GM23338 (cell line): ENCODE data around the gene CHCT1. TPM values are rescaled to one million over a fixed set of nuclear protein-coding genes. Genes with fewer than 3 reads are reported as not detected.

Experiments used
- ATAC-seq: fragments of 200-7000 bp; cut with Tn5 transposase; 3 replicates; pipeline ENCODE4 v1.9.1; 2020
- DNase-seq: peaks from one replicate; pipeline ENCODE4 v3.0.0-alpha.2; 2015; ENCODE audit warnings: low spot score
- H2AFZ ChIP-seq: fragments of 200-600 bp; sonication (generic); 2 replicates; pipeline ENCODE4 v1.8.0; 2016; ENCODE audit warnings: antibody characterized with exemption, mild to moderate bottlenecking, moderate library complexity
- H3F3A ChIP-seq: fragments of 200-600 bp; sonication (generic); replicated peaks from 2 replicates; pipeline ENCODE4 v1.8.0; 2017; ENCODE audit warnings: antibody characterized with exemption, mixed run types, low read depth
- H3K27ac ChIP-seq: fragments of 200-600 bp; sonication (generic); 2 replicates; pipeline ENCODE4 v1.6.1; 2016; ENCODE audit warnings: low read depth
- H3K27me3 ChIP-seq: fragments of 200-600 bp; sonication (generic); 2 replicates; pipeline ENCODE4 v1.8.0; 2016; ENCODE audit warnings: mild to moderate bottlenecking, mixed run types, moderate library complexity; ENCODE audit not compliant: insufficient read depth
- H3K36me3 ChIP-seq: fragments of 200-600 bp; sonication (generic); 2 replicates; pipeline ENCODE4 v1.8.0; 2016; ENCODE audit warnings: mild to moderate bottlenecking; ENCODE audit not compliant: insufficient read depth
- H3K4me1 ChIP-seq: fragments of 200-600 bp; sonication (generic); 2 replicates; pipeline ENCODE4 v1.8.0; 2016; ENCODE audit warnings: mild to moderate bottlenecking, moderate library complexity; ENCODE audit not compliant: insufficient read depth
- H3K4me2 ChIP-seq: fragments of 200-600 bp; sonication (generic); 2 replicates; pipeline ENCODE4 v1.7.1; 2017; ENCODE audit warnings: mixed run types
- H3K4me3 ChIP-seq: fragments of 200-600 bp; sonication (generic); 2 replicates; pipeline ENCODE4 v1.6.1; 2016; ENCODE audit warnings: mixed run types
- H3K79me2 ChIP-seq: fragments of 200-600 bp; sonication (generic); replicated peaks from 2 replicates; pipeline ENCODE4 v1.8.0; 2017; ENCODE audit warnings: mild to moderate bottlenecking; ENCODE audit not compliant: insufficient read depth
- H3K9me2 ChIP-seq: fragments of 200-600 bp; sonication (generic); 2 replicates; pipeline ENCODE4 v1.8.0; 2017; ENCODE audit not compliant: insufficient read depth
- H4K20me1 ChIP-seq: fragments of 200-600 bp; sonication (generic); replicated peaks from 2 replicates; pipeline ENCODE4 v1.8.0; 2017; ENCODE audit warnings: mild to moderate bottlenecking; ENCODE audit not compliant: insufficient read depth
- H3K27ac Mint-ChIP-seq: 2 replicates; pipeline ENCODE4 v1.8.0; 2020; ENCODE audit warnings: inconsistent platforms, mild to moderate bottlenecking, moderate library complexity, mixed read lengths
- H3K27me3 Mint-ChIP-seq: 3 replicates; pipeline ENCODE4 v1.8.0; 2022; ENCODE audit warnings: low read depth, mild to moderate bottlenecking, moderate library complexity, mixed read lengths, inconsistent platforms; ENCODE audit not compliant: insufficient read depth, poor library complexity
- H3K36me3 Mint-ChIP-seq: 3 replicates; pipeline ENCODE4 v1.8.0; 2021; ENCODE audit warnings: low read depth, mild to moderate bottlenecking, inconsistent platforms, moderate library complexity, mixed read lengths
- H3K4me1 Mint-ChIP-seq: 3 replicates; pipeline ENCODE4 v1.8.0; 2020; ENCODE audit warnings: mild to moderate bottlenecking, inconsistent platforms, mixed read lengths
- H3K4me3 Mint-ChIP-seq: 3 replicates; pipeline ENCODE4 v1.8.0; 2021; ENCODE audit warnings: moderate library complexity, mild to moderate bottlenecking, inconsistent platforms, mixed read lengths
- H3K9me3 Mint-ChIP-seq: 3 replicates; pipeline ENCODE4 v1.8.0; 2020; ENCODE audit warnings: moderate library complexity, mild to moderate bottlenecking, inconsistent platforms, mixed read lengths
- CTCF ChIP-seq, 2 experiments: fragments of 200-600 bp in 1 of 2; sonication (generic) in 1 of 2; conservative IDR thresholded peaks; 2 replicates each; pipeline versions ENCODE4 v1.5.1 to v1.6.1; 2016 to 2017; ENCODE audit warnings: antibody characterized with exemption in 2 of 2, low read depth in 2 of 2, mild to moderate bottlenecking in 2 of 2, moderate library complexity in 1 of 2
- JUNB ChIP-seq: IDR thresholded peaks from one replicate; pipeline ENCODE4 v1.6.1; 2016; ENCODE audit warnings: antibody characterized with exemption; ENCODE audit not compliant: unreplicated experiment
- REST ChIP-seq: IDR thresholded peaks from one replicate; pipeline ENCODE4 v1.6.1; 2018; ENCODE audit warnings: antibody characterized with exemption; ENCODE audit not compliant: unreplicated experiment
- STAT1 ChIP-seq: IDR thresholded peaks from one replicate; pipeline ENCODE4 v1.6.1; 2016; ENCODE audit warnings: antibody characterized with exemption; ENCODE audit not compliant: unreplicated experiment
- ZNF331 ChIP-seq: fragments of 250-450 bp; sonication (Bioruptor Pico); IDR thresholded peaks from 2 replicates; pipeline ENCODE4 v1.5.0; 2020; ENCODE audit warnings: low read depth, mild to moderate bottlenecking, moderate library complexity
- polyA plus RNA-seq: library from polyadenylated mRNA; unstranded; fragments of >200 nt; fragmentation: Nextera tagmentation; extraction: Ambion mirVana; gene quantifications from 2 replicates; pipeline ENCODE4 v1.2.1, GENCODE V29; 2016
- total RNA-seq: library from RNA; depleted of rRNA; stranded (reverse); fragments of >200 nt; shearing (Covaris generic); gene quantifications from 2 replicates; pipeline ENCODE4 v1.2.3, GENCODE V29; 2014

Gene CHCT1
- total and polyA plus RNA-seq, 2 experiments from 2014 or later = 0.61 TPM; not detected in 1

- Histone ChIP-seq H3K4me2 (no peak overlapping the region), H3F3A (0 out of 2 replicates have a peak, but pooled peaks cover 3% of the 10 kb centered on the region), H3K27ac (no peak overlapping the region), H3K36me3 (no peaks in the 10 kb centered on the region), H3K79me2 (no peaks in the 10 kb centered on the region), H3K4me3 (no peak overlapping the region), H3K27me3 (no peaks in the 10 kb centered on the region), H4K20me1 (no peaks in the 10 kb centered on the region), H3K9me2 (no peaks in the 10 kb centered on the region), H2AFZ (no peak overlapping the region), H3K4me1 (peaks cover 6% of the 10 kb centered on the region; the same call in 1 of the 2 replicates)
- no peak overlapping the region for H3K4me3 Mint-ChIP-seq
- peaks cover 12% of the 10 kb centered on the region; the same call in 2 of the 3 replicates for H3K9me3 Mint-ChIP-seq
- TF ChIP-seq STAT1 = no peak
- no peak overlapping the region for H3K27ac Mint-ChIP-seq
- H3K27me3 Mint-ChIP-seq = peaks cover 2% of the 10 kb centered on the region
- DNase-seq (no peak), ATAC-seq (no peak)
- peaks cover 9% of the 10 kb centered on the region; the same call in 2 of the 3 replicates for H3K36me3 Mint-ChIP-seq
- H3K4me1 Mint-ChIP-seq = no peaks in the 10 kb centered on the region
Observed at GRCh38 chr17:60410001-60410400, 12.3 kb upstream of the CHCT1 start.

DNA sequence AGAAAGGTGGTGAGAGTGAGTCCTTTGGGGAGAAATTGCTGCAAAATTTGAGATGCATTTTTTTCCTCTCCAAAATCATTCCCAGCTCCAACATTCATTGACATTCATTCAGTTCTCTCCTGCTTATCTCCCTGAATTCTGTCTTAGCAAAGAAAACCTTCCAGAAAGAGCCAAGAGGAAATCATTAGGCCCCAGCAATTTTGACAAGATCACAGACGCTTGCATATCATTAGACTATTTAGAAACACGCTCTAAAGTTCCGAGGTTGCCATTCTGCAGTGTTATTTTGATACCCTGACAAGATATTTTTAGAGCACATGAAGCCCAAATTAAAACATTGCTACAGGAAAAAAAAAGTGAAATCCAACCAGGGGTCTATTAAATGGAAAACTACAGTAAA is 9.6 kb upstream of the CHCT1 start:
- Mint-ChIP-seq H3K9me3 (peaks cover 12% of the 10 kb centered on the region; the same call in 2 of the 3 replicates), H3K4me3 (no peak overlapping the region), H3K36me3 (peaks cover 9% of the 10 kb centered on the region; the same call in 2 of the 3 replicates), H3K27me3 (peaks cover 2% of the 10 kb centered on the region), H3K4me1 (no peaks in the 10 kb centered on the region), H3K27ac (no peak overlapping the region)
- no peak for ATAC-seq
- TF ChIP-seq CTCF (conservative IDR thresholded peaks at IDR 0.05; ENCODE audit: low read depth in 2 of 2) (no peak), STAT1 (no peak), REST (no peak), JUNB (no peak), ZNF331 (no peak)
- H2AFZ ChIP-seq = peak overlapping the region; percentile 52; the same call in 1 of the 2 replicates
- H3K4me3 ChIP-seq = no peak overlapping the region
- H3K4me2 ChIP-seq = no peak overlapping the region
- H3F3A ChIP-seq = 0 out of 2 replicates have a peak, but pooled peaks cover 3% of the 10 kb centered on the region
- no peaks in the 10 kb centered on the region for H3K9me2 ChIP-seq
- no peaks in the 10 kb centered on the region for H3K36me3 ChIP-seq
- H3K27ac ChIP-seq = no peak overlapping the region
- no peaks in the 10 kb centered on the region for H3K79me2 ChIP-seq
- no peaks in the 10 kb centered on the region for H3K27me3 ChIP-seq
- no peak for DNase-seq
- no peaks in the 10 kb centered on the region for H4K20me1 ChIP-seq
- H3K4me1 ChIP-seq = peaks cover 6% of the 10 kb centered on the region; the same call in 1 of the 2 replicates
